GM15510 (cell line): ENCODE data around the gene CDYL2.

ENCODE experiments used
- POLR2A ChIP-seq: IDR thresholded peaks from 3 replicates; pipeline ENCODE4 v1.6.1; 2011; ENCODE audit warnings: borderline replicate concordance; ENCODE audit not compliant: insufficient read length; ENCODE audit errors: extremely low read depth

CDYL2 gene

DNA sequence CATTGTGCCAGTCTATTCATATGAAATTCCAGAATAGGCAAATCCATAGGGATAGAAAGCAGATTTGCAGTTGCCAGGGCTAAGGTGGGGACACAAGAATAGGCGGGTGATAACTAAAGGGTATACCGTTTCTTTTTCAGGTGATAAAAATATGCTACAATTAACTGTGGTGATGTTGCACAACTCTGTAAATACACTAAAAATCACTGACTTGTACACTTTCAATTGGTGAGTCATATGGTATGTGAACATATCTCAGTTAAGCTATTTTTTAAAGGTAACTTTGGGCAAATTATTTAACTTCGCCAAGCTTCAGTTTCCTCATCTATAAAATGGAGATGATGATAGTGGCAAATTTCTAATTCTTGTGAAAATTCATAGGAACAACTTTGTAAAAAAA, 65.9 kb downstream of the CDYL2 start:
- no peak for TF ChIP-seq POLR2A

DNA sequence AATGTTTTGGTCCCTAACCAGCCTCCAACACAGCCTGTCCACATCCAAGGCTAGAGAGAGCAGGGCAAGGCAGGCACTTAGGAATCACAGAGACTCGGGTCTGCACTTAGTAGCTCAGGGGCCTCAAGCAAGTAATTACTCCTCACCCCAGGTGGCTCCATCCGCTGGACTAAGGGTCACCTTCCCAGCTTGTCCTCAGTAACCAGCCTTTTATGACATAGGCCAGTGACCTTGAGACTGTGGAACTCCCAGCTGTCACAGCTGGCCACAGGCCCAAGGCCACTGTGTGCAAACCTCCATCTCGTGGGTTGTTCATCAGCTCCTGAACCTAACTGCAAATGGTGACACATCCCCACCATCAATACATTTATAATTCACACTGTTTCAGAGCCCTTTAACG, 68.6 kb downstream of the CDYL2 start:
- TF ChIP-seq POLR2A: no peak

GRCh38 chr16:80733407-80733806, 71.0 kb downstream of the CDYL2 start:
- no peak for TF ChIP-seq POLR2A

DNA sequence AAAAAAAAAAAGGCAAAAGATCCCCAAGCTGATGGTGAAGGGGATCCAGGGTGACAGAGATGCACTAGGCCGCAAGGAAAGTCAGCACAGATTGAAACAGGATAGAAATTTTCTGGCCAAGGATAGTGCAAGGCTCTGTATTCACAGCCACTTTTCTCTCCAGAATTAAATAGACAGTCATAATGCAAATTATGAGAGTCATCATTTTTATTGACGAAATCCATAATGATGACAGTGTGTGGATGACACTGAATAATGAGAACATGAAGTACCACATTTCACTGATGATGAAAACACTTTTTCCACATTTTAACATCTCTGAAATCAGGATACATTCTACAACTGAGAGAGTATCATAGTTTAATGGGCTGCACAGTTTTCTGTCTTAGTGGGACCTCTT, 72.5 kb downstream of the CDYL2 start:
- no peak for TF ChIP-seq POLR2A

GRCh38 chr16:80725566-80726162, 78.7 kb downstream of the CDYL2 start:
- no peak for TF ChIP-seq POLR2A

DNA sequence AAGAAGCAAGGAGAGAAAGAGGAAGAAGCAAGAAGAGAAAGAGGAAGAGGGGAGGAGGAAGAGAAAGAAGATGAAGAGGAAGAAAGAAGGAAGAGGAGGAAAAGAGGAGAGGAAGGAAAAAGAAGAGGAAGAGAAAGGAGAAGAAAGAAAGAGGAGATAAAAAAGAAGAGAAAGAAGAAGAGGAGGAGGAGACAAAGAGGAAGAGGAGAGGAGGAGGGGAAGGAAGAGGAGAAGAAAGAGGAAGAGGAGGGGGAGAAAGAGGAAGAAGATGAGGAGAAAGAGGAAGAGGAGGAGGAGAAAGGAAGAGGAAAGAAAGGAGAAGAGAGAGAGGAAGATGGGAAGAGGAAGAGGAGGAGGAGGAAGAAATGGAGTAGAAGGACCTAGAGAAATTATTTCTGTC, 80.4 kb downstream of the CDYL2 start:
- TF ChIP-seq POLR2A: no peak

- no peak for TF ChIP-seq POLR2A
Measured at GRCh38 chr16:80723091-80723490, 81.3 kb downstream of the CDYL2 start.

GRCh38 chr16:80720804-80721371, 83.5 kb downstream of the CDYL2 start:
- no peak for TF ChIP-seq POLR2A

DNA sequence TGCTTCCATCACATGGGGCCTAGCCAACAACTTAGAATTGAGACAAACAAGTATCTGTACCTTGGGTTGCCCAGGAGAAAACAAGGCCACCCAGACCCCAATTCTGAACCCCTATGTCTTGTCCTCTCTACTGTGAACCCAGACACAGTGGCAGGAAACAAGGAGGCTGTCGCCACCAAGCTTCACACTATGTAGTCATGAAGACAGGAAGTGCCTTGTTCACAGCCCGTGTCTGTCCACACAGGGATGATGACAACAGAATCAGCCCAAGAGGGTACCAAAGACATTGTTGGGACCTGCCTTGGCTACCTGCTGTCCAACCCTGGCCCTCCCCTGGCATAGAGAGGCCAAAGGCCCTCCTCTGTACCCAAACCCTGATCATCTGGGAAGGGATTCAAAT, 84.8 kb downstream of the CDYL2 start:
- no peak for TF ChIP-seq POLR2A

- no peak for TF ChIP-seq POLR2A
Measured at GRCh38 chr16:80718480-80719220, 85.7 kb downstream of the CDYL2 start.

DNA sequence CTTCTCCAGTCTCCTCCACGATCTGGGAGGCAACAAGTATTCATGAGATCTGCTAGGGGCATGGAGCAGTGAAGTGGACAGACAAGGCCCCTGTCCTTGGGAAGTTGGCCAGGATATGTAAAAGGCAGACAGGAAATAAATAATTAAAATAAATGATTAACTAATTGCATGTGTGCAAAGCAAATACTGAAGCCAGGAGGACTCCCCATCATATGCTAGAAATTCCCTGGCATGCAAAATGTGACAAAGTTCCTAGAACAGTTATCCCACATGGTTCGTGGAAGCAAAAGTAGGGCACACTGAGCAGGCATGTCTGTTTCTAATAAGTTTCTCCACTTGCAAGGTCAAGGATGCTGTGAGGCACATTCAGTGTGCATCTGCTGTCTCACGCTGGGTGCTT, 86.8 kb downstream of the CDYL2 start:
- TF ChIP-seq POLR2A: no peak

DNA sequence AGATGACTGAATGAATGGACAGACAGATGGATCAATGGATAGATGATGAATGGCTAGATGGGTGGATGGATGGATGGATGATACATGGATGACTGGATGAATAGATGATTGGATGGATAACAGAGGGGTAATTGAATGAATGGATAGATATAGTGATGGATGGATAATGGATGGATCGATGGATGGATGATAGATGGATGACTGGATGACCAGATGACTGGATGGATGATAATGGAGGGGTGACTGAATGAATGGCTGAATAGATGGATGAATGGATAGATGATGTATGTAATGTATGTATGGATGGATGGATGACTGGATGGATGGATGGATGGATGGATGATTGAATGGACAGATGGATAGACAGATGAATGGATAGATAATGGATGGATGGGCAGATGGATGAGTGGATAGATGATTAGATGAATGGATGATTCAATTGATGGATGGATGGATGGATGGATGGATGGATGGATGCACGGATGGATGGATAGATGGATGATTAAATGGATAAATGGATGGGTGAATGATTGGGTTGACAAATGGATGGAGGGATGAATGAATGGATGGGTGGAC, 87.7 kb downstream of the CDYL2 start:
- no peak for TF ChIP-seq POLR2A

DNA sequence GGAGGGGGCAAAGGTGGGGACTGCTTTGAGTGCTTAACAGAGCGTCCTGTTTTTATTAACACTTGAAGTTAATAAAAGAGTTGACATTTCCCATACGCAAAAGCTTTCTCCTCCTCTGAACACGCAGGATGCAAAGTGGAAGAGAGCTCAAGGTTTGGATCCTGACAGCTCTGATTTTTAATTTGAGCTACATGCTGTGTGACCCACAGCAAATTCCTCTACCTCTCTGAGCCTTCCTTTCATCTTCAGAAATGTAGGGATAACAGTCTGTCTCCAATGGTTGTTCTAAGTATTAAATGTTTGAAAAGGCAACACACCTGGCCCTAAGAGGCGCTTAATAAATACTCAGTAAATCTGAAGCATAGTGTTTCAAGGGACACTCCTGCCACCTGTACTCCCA, 93.0 kb downstream of the CDYL2 start:
- no peak for TF ChIP-seq POLR2A

- no peak for TF ChIP-seq POLR2A
Measured at GRCh38 chr16:80710918-80711317, 93.5 kb downstream of the CDYL2 start.

- no peak for TF ChIP-seq POLR2A
Measured at GRCh38 chr16:80708823-80709222, 95.6 kb downstream of the CDYL2 start.

GRCh38 chr16:80707686-80708085, 96.7 kb downstream of the CDYL2 start:
- no peak for TF ChIP-seq POLR2A
